ENCODE measurements around the gene AFF3. TPM values are rescaled to one million over a fixed set of nuclear protein-coding genes. Genes with fewer than 3 reads are reported as not detected.
A peak's percentile ranks its signal among the peaks of the same experiment; 100 is the strongest.

AFF3 gene
- total and polyA plus RNA-seq, 2 of the 13 experiments (the other 11 are each of a cell fraction or from before 2014, with no cell fraction given): not detected

DNA sequence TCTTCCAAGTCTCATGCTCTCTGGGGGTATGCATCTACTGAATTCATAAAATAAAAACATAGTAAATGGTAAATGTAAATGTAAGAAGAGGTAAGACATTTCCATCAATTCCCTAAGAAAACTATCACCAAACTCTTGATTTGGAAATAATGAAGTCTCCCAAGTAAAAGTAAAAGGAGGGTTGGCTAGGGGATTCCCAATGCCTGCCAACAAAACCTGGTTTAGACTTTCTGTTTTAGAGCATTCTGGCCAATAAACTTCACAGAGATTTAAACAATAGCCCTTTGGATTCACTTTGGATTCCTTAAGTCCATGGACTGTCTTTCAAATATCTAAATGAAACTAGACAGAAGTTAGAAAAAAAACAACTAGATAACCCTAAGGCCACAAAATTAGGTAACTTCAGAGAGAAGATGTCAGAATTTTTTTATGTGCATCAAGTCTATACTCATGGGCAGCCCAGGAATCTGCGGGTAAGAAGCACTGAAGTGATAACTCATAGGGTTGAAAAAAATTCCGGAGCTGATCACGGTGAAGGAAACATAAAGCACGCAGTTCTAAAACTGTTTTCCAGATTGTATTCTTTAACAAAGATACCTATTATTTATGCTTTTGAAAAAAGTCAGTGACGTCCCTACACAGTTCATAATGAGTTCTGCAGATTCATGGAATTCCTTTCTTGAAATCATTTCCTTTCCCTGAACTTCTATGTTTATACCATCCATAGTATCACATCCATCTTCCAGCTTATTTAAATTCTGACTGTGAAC, 263.6 kb downstream of the AFF3 start (continued):
- TF ChIP-seq SNAI1 (CRISPR knock-in tag; IDR thresholded peaks at IDR 0.05; ENCODE audit: borderline replicate concordance) (no peak), HDAC6 (IDR thresholded peaks at IDR 0.05; ENCODE audit: low read depth, low read length) (no peak), ZFP36 (IDR thresholded peaks at IDR 0.05; ENCODE audit: borderline replicate concordance, low read depth, low read length, partially characterized antibody) (no peak), ZNF660 (CRISPR knock-in tag; IDR thresholded peaks at IDR 0.05; ENCODE audit: borderline replicate concordance, low read depth) (no peak)

DNA sequence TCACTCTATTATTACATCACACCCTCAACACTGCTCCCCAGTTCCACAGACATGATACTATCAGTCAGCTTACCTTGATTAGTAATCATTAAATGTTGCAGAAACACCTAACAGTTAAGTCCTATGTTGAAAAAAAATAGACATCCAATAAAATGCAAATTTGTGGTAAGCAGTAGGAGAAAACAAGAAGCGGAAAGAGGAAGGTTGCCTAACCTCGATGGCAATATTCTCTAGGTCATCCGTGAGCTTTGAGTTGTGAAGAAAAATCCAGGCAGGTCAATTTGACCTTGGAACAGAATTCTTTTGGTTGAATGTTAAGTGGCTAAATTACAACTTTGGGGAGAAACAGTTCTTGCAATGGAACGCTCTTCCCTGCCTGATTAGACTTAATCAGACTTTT, 264.4 kb downstream of the AFF3 start:
- no peak for DNase-seq (ENCODE audit: low spot score)
- intact Hi-C loops (cut with micrococcal nuclease; ENCODE audit: unreplicated experiment): no loop called here
- ChIA-PET POLR2A (no interaction called here), CTCF (ENCODE audit: low intra/inter-chr PET ratio, low total read pairs) (no interaction called here)
- Histone ChIP-seq H4K20me1 (ENCODE audit: insufficient read depth, low read length) (no peaks in the 10 kb centered on the region), H3K27ac (ENCODE audit: extremely low read length, insufficient read depth, low read length) (no peak overlapping the region), H3K9ac (ENCODE audit: insufficient read depth, low read depth, low read length) (no peak overlapping the region), H2AFZ (ENCODE audit: low read length) (no peak overlapping the region), H3K4me1 (ENCODE audit: insufficient read depth, low read length) (no peaks in the 10 kb centered on the region), H3K9me3 (ENCODE audit: low read length) (no peaks in the 10 kb centered on the region), H3K36me3 (replicated peaks in 1 of 2; ENCODE audit: control insufficient read depth in 1 of 2, insufficient read depth in 2 of 2, low read length in 2 of 2) (no peaks in the 10 kb centered on the region), H3K4me3 (replicated peaks in 1 of 3; ENCODE audit: insufficient read depth in 1 of 3, low read depth in 2 of 3, low read length in 3 of 3) (no peak overlapping the region), H3K4me2 (ENCODE audit: low read depth, low read length) (no peak overlapping the region), H3K27me3 (ENCODE audit: control insufficient read depth in 1 of 2, insufficient read depth in 2 of 2, low read length in 2 of 2) (0 out of 5 replicates have a peak, but pooled peaks cover 0 to 2% of the 10 kb centered on the region in 2 experiments), H3K79me2 (ENCODE audit: insufficient read depth, low read length) (no peaks in the 10 kb centered on the region)
- BruUV-seq (replicated peaks): no TSS peak
- FAIRE-seq: no peak
- TF ChIP-seq, protein P1, sequence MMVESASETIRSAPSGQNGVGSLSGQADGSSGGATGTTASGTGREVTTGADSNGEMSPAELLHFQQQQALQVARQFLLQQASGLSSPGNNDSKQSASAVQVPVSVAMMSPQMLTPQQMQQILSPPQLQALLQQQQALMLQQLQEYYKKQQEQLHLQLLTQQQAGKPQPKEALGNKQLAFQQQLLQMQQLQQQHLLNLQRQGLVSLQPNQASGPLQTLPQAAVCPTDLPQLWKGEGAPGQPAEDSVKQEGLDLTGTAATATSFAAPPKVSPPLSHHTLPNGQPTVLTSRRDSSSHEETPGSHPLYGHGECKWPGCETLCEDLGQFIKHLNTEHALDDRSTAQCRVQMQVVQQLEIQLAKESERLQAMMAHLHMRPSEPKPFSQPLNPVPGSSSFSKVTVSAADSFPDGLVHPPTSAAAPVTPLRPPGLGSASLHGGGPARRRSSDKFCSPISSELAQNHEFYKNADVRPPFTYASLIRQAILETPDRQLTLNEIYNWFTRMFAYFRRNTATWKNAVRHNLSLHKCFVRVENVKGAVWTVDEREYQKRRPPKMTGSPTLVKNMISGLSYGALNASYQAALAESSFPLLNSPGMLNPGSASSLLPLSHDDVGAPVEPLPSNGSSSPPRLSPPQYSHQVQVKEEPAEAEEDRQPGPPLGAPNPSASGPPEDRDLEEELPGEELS (CRISPR knock-in tag; IDR thresholded peaks at IDR 0.05): no peak
- TF ChIP-seq NR1H2 (CRISPR knock-in tag; IDR thresholded peaks at IDR 0.05; ENCODE audit: borderline replicate concordance, low read depth) (no peak), HMG20B (CRISPR knock-in tag; conservative IDR thresholded peaks at IDR 0.05) (no peak), MTA1 (CRISPR knock-in tag; IDR thresholded peaks at IDR 0.05; ENCODE audit: borderline replicate concordance) (no peak), ZNF350 (CRISPR knock-in tag; IDR thresholded peaks at IDR 0.05; ENCODE audit: borderline replicate concordance, low read depth) (no peak), CEBPB (IDR thresholded peaks at IDR 0.05; ENCODE audit: borderline replicate concordance, low read depth, low read length) (peak; percentile 26; the same call in 1 of the 2 replicates)
- 27% methylated on average over 4 of the region's 4 CpGs for WGBS (ENCODE audit: low lambda C conversion rate)
- ATAC-seq: no peak
- in situ Hi-C loops (cut with HindIII; ENCODE audit: extremely low pct_ligation_motif_present, low pct_unique_long_range_greater_than_20kb): no loop called here

Data from HepG2 (cell line).